Upper lobe of left lung (tissue), 6 donors: ENCODE results near the gene DLL1. TPM values are rescaled to one million over a fixed set of nuclear protein-coding genes. Genes with fewer than 3 reads are reported as not detected.

Source experiments
- ATAC-seq, 2 donors: fragments of 200-7000 bp; cut with Tn5 transposase; one replicate each; pipeline ENCODE4 v1.9.1; 2022; ENCODE audit warnings: mild to moderate bottlenecking in 2 of 2, moderate library complexity in 2 of 2; ENCODE audit not compliant: low FRiP score in 2 of 2
- DNase-seq, 2 donors: peaks; one replicate each; pipeline ENCODE4 v3.0.0-alpha.2; 2019 to 2020
- H3K27ac ChIP-seq, 4 donors: fragments of 200-600 bp; sonication (generic); one replicate each; pipeline ENCODE4 v1.5.1; 2016 to 2019
- H3K27me3 ChIP-seq, 4 donors: fragments of 200-600 bp; sonication (generic); one replicate each; pipeline ENCODE4 v1.5.1; 2017 to 2019
- H3K36me3 ChIP-seq, 4 donors: fragments of 200-600 bp; sonication (generic); one replicate each; pipeline ENCODE4 v1.5.1; 2016 to 2019
- H3K4me1 ChIP-seq, 4 donors: fragments of 200-600 bp; sonication (generic); one replicate each; pipeline ENCODE4 v1.5.1; 2018 to 2019
- H3K4me3 ChIP-seq, 4 donors: fragments of 200-600 bp; sonication (generic); one replicate each; pipeline ENCODE4 v1.5.1; 2017 to 2019; ENCODE audit warnings: mild to moderate bottlenecking in 2 of 4, moderate library complexity in 1 of 4
- H3K9me3 ChIP-seq, 4 donors: fragments of 200-600 bp; sonication (generic); one replicate each; pipeline ENCODE4 v1.5.1; 2018 to 2019
- CTCF ChIP-seq, 6 experiments: fragments of 450-650 bp in 4 of 6; fragments of 200-600 bp in 2 of 6; sonication (generic) in 2 of 6; IDR thresholded peaks; one replicate each; pipeline ENCODE4 v1.5.1; 2016 to 2019; ENCODE audit warnings: antibody characterized with exemption in 6 of 6
- EP300 ChIP-seq, 4 donors: sonication (generic); formaldehyde crosslinking; IDR thresholded peaks; one replicate each; pipeline ENCODE4 v1.5.1; 2017; ENCODE audit warnings: antibody characterized with exemption in 4 of 4, control low read depth in 2 of 4
- POLR2A ChIP-seq, 4 donors: fragments of 450-650 bp; IDR thresholded peaks; one replicate each; pipeline ENCODE4 v1.5.1; 2016 to 2017; ENCODE audit warnings: antibody characterized with exemption in 4 of 4, mild to moderate bottlenecking in 2 of 4
- POLR2AphosphoS5 ChIP-seq, 2 donors: sonication (generic); formaldehyde crosslinking; IDR thresholded peaks; one replicate each; pipeline ENCODE4 v1.5.1; 2017; ENCODE audit warnings: antibody characterized with exemption in 2 of 2
- WGBS, 2 donors: methylation state at CpG; one replicate each; pipeline ENCODE4 v1.1.5; 2017 to 2018; 5-methylcytosine and 5-hydroxymethylcytosine counted together
- total RNA-seq, 6 donors: library from RNA; depleted of rRNA in 4 of 6; stranded (reverse); fragments of >200 nt in 4 of 6; gene quantifications; one replicate each; pipeline versions ENCODE4 v1.1.0 to v1.2.1, GENCODE V29; 2016 to 2021
- donor health status: DM: no; HTN: no; CAD: no; lungs with moderate emphysema.
- donor health status: DM: no; HTN: yes; CAD: no; lungs with severe emphysema.

Gene DLL1
- total RNA-seq, 6 donors from 2014 or later, result 3.8 to 20.1 (median 10.2) TPM

DNA sequence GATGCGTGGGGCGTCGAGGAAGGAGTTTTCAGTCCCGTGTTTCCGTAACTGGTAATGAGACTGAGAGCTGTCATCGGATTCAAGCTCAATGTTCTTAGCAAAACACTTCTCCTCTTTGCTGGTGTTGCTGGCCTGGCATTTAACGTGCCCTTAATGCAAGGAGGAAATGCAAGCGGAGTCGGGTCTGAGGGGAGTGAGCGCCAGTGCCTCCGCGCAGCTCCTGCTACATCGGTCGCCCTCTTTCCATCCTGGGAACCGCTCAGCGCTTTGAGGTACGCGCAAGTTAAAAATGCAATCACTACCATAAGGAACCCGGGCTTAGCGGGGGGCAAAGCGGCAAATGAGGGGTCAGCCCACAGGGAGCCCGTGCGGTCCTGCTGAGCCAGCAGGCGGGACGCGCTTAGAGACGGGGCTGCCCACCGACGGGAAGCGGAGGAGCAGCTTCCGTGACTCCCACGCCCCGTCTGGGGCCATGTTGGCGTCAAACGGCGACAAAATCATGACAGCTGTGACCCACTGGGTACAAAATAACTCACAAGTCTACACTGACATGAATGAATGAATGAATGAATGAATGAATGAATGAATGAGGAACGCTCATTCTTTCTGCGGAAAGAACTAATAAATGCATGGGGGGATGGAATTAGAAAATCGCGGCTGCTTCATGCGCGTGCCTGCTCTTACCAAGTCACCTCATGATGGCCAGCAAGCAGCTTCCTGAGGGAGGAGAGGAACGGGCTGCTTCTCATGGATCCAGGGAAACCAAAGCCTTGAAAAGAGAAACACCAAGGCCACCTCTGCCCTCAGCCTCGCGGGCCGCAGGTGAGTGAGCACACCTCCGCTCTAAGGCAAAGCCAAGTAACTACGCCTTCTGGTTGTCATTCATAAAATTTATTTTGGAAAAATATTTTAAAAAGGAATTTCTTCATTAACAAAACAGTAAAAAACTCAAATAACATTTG is 9.3 kb downstream of the DLL1 start:
- DNase-seq, result no peak
- whole genome bisulfite sequencing, 2 donors, result 84 to 97% methylated on average over 48 of the region's 48 CpGs

DNA sequence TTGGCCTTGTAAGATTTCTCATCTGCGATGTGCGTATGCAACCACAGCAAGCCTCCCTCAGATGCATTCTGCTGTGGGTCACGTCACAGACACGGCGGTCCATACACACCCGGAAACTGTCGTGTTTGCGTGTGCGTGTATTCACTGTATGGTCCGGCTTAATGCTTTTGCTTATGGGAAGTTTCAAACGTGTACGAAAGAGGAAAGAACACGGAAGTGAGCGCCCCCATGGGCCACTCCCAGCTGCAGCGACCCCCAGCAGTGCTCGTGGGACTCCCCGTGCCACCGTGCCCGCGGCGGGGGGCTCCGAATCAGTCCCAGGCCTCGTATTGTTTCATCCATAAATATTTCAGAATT is 10.2 kb downstream of the DLL1 start:
- 56 to 87% methylated on average over 23 of the region's 23 CpGs for WGBS, 2 donors
- Histone ChIP-seq H3K36me3 (peaks cover 0 to 36% (median 10%) of the 10 kb centered on the region in 4 donors), H3K27ac (peak overlapping the region in 1 of 4 donors; percentile 36), H3K9me3 (no peaks in the 10 kb centered on the region), H3K27me3 (no peaks in the 10 kb centered on the region), H3K4me1 (peaks cover 9 to 29% (median 15%) of the 10 kb centered on the region in 4 donors), H3K4me3 (peak overlapping the region in 3 of 4 donors; percentile 26 to 35 (median 26))
- DNase-seq (peak in 1 of 2 donors; percentile 79), ATAC-seq (peak in 1 of 2 donors; percentile 65)
- TF ChIP-seq POLR2AphosphoS5 (IDR thresholded peaks at IDR 0.05) (no peak), CTCF (IDR thresholded peaks at IDR 0.05) (no peak), EP300 (IDR thresholded peaks at IDR 0.05) (no peak), POLR2A (IDR thresholded peaks at IDR 0.05) (no peak)

More for the DNA sequence above, 9.3 kb downstream of the DLL1 start:
- no peak for TF ChIP-seq POLR2AphosphoS5 (IDR thresholded peaks at IDR 0.05)
- no peak for TF ChIP-seq CTCF (IDR thresholded peaks at IDR 0.05)
- no peak for TF ChIP-seq EP300 (IDR thresholded peaks at IDR 0.05)
- no peak for ATAC-seq
- no peaks in the 10 kb centered on the region for H3K27me3 ChIP-seq
- no peak overlapping the region for H3K4me3 ChIP-seq
- H3K27ac ChIP-seq, result no peak overlapping the region
- H3K4me1 ChIP-seq, result peaks cover 16 to 38% (median 18%) of the 10 kb centered on the region in 4 donors
- peaks cover 0 to 36% (median 10%) of the 10 kb centered on the region in 4 donors for H3K36me3 ChIP-seq
- no peaks in the 10 kb centered on the region for H3K9me3 ChIP-seq

DNA sequence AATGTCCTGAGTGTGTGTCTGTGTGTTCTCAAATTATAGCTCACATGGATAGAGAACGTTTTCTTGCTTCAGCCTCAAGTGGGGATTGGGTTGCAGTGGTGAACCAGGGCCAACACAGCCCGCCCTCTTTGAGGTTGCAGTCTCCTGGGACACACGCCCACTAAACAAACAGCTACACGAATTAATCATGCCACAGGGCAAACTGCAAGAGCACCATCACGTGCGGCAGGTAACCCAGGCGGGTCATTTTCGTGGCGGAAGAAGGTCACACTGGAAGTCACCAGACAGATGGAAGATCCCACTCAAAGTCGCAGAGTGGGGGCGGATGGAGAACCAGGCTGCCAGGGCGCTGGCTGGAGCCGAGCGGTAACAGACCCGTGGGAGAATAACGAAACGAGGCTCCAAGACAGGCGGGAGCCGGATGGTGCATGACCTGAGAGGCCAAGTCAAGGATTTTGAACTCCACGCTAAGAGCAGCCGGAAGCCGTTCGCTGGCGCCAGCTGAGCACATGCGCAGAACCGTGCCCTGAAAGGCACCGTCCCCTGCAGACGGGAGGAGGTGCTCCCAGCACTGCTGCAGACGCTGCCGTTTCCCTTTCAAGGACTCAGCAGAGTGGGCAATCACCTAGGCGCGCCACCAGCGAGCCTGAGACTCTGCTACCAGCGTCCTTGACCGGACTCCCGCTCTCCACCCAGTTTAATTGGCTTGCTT is 10.7 kb downstream of the DLL1 start:
- peaks cover 6 to 24% (median 15%) of the 10 kb centered on the region in 4 donors for H3K4me1 ChIP-seq
- no peak for TF ChIP-seq EP300 (IDR thresholded peaks at IDR 0.05)
- TF ChIP-seq POLR2AphosphoS5 (IDR thresholded peaks at IDR 0.05), result peak in 1 of 2 donors; percentile 60
- TF ChIP-seq CTCF (IDR thresholded peaks at IDR 0.05), result no peak
- TF ChIP-seq POLR2A (IDR thresholded peaks at IDR 0.05), result peak in 1 of 4 donors; percentile 24
- H3K36me3 ChIP-seq, result peaks cover 0 to 33% (median 10%) of the 10 kb centered on the region in 4 donors
- DNase-seq, result peak; percentile 61 to 92
- ATAC-seq, result peak; percentile 86 to 89
- H3K27ac ChIP-seq, result peak overlapping the region in 3 of 4 donors; percentile 12 to 52 (median 36)
- H3K27me3 ChIP-seq, result no peaks in the 10 kb centered on the region
- 55 to 73% methylated on average over 28 to 31 of the region's 36 CpGs for WGBS, 2 donors
- no peaks in the 10 kb centered on the region for H3K9me3 ChIP-seq
- peak overlapping the region in 3 of 4 donors; percentile 26 to 35 (median 26) for H3K4me3 ChIP-seq

- Histone ChIP-seq H3K9me3 (no peaks in the 10 kb centered on the region), H3K36me3 (peaks cover 0 to 26% (median 8%) of the 10 kb centered on the region in 4 donors), H3K27ac (peak overlapping the region in 2 of 4 donors; percentile 12 to 52), H3K4me1 (peaks cover 6 to 24% (median 15%) of the 10 kb centered on the region in 4 donors), H3K27me3 (no peaks in the 10 kb centered on the region), H3K4me3 (no peak overlapping the region)
- DNase-seq, result peak in 1 of 2 donors; percentile 10
- TF ChIP-seq POLR2AphosphoS5 (IDR thresholded peaks at IDR 0.05), result no peak
- 85 to 91% methylated on average over 8 of the region's 8 CpGs for WGBS, 2 donors
- ATAC-seq, result no peak
Measured at GRCh38 chr6:170279426-170279825, 11.5 kb downstream of the DLL1 start.

- DNase-seq (peak in 1 of 2 donors; percentile 15), ATAC-seq (no peak)
- Histone ChIP-seq H3K4me1 (peaks cover 6 to 24% (median 15%) of the 10 kb centered on the region in 4 donors), H3K9me3 (no peaks in the 10 kb centered on the region), H3K4me3 (no peak overlapping the region), H3K27me3 (no peaks in the 10 kb centered on the region), H3K27ac (peak overlapping the region in 1 of 4 donors; percentile 32), H3K36me3 (peaks cover 0 to 19% (median 7%) of the 10 kb centered on the region in 4 donors)
- TF ChIP-seq EP300 (IDR thresholded peaks at IDR 0.05) (no peak), POLR2A (IDR thresholded peaks at IDR 0.05) (no peak), POLR2AphosphoS5 (IDR thresholded peaks at IDR 0.05) (no peak), CTCF (IDR thresholded peaks at IDR 0.05) (no peak)
- 29 to 33% methylated on average over 9 of the region's 9 CpGs for WGBS, 2 donors
Measured at GRCh38 chr6:170278743-170279094, 12.2 kb downstream of the DLL1 start.
